HFFc6 (cell line): ENCODE results near the gene NEK6. TPM values are rescaled to one million over a fixed set of nuclear protein-coding genes. Genes with fewer than 3 reads are reported as not detected.

Experiments
- DNase-seq: peaks from one replicate; pipeline ENCODE4 v3.0.0-alpha.2; 2018
- H3K27ac Mint-ChIP-seq: 2 replicates; pipeline ENCODE4 v1.8.0; 2020; ENCODE audit warnings: mild to moderate bottlenecking, mixed read lengths
- H3K27me3 Mint-ChIP-seq: 2 replicates; pipeline ENCODE4 v1.8.0; 2021; ENCODE audit warnings: mild to moderate bottlenecking, moderate library complexity, mixed read lengths; ENCODE audit not compliant: insufficient read depth
- H3K36me3 Mint-ChIP-seq: 2 replicates; pipeline ENCODE4 v1.8.0; 2021; ENCODE audit warnings: low read depth, mixed read lengths
- H3K4me1 Mint-ChIP-seq: 2 replicates; pipeline ENCODE4 v1.8.0; 2020; ENCODE audit warnings: low read depth, mixed read lengths
- H3K4me3 Mint-ChIP-seq: 2 replicates; pipeline ENCODE4 v1.8.0; 2020; ENCODE audit warnings: mild to moderate bottlenecking, moderate library complexity, mixed read lengths
- H3K9me3 Mint-ChIP-seq: 2 replicates; pipeline ENCODE4 v1.8.0; 2020; ENCODE audit warnings: mild to moderate bottlenecking, mixed read lengths
- total RNA-seq, 6 experiments: library from RNA; stranded (reverse); fragmentation: NEBNext Ultra II Directional; extraction: Animal tissue kit (Norgen Biotek cat#: 25700); gene quantifications; 2 replicates in 1 of 6; 3 replicates in 5 of 6; pipeline ENCODE4 v1.2.3, GENCODE V29; 2021
- TF ChIP-seq, protein P1 (sequence below): fragments of 200-600 bp; sonication (generic); IDR thresholded peaks from 2 replicates; pipeline ENCODE4 v1.5.0; 2021; ENCODE audit warnings: antibody characterized with exemption, mild to moderate bottlenecking

The NEK6 gene
- total RNA-seq, 6 experiments from 2014 or later: 66.5 to 81.1 (median 71.4) TPM

GRCh38 chr9:124292696-124293593 is 35.2 kb downstream of the NEK6 start:
- peaks cover 11% of the 10 kb centered on the region for H3K27me3 Mint-ChIP-seq
- no peak overlapping the region for H3K4me3 Mint-ChIP-seq
- TF ChIP-seq, protein P1, sequence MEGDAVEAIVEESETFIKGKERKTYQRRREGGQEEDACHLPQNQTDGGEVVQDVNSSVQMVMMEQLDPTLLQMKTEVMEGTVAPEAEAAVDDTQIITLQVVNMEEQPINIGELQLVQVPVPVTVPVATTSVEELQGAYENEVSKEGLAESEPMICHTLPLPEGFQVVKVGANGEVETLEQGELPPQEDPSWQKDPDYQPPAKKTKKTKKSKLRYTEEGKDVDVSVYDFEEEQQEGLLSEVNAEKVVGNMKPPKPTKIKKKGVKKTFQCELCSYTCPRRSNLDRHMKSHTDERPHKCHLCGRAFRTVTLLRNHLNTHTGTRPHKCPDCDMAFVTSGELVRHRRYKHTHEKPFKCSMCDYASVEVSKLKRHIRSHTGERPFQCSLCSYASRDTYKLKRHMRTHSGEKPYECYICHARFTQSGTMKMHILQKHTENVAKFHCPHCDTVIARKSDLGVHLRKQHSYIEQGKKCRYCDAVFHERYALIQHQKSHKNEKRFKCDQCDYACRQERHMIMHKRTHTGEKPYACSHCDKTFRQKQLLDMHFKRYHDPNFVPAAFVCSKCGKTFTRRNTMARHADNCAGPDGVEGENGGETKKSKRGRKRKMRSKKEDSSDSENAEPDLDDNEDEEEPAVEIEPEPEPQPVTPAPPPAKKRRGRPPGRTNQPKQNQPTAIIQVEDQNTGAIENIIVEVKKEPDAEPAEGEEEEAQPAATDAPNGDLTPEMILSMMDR: no peak
- H3K4me1 Mint-ChIP-seq: peaks cover 81% of the 10 kb centered on the region
- H3K27ac Mint-ChIP-seq: peak overlapping the region; percentile 19
- DNase-seq: no peak
- no peaks in the 10 kb centered on the region for H3K9me3 Mint-ChIP-seq
- peaks cover 5% of the 10 kb centered on the region; the same call in 1 of the 2 replicates for H3K36me3 Mint-ChIP-seq

- H3K27ac Mint-ChIP-seq: peak overlapping the region; percentile 42
- H3K27me3 Mint-ChIP-seq: peaks cover 11% of the 10 kb centered on the region
- peaks cover 5% of the 10 kb centered on the region; the same call in 1 of the 2 replicates for H3K36me3 Mint-ChIP-seq
- no peak overlapping the region; the same call in 1 of the 2 replicates for H3K4me3 Mint-ChIP-seq
- TF ChIP-seq, protein P1: peak; percentile 65
- peaks cover 86% of the 10 kb centered on the region for H3K4me1 Mint-ChIP-seq
- no peaks in the 10 kb centered on the region for H3K9me3 Mint-ChIP-seq
- no peak for DNase-seq
Observed at GRCh38 chr9:124293718-124294506, 36.2 kb downstream of the NEK6 start.

- TF ChIP-seq, protein P1: no peak
- DNase-seq: no peak
- peaks cover 5% of the 10 kb centered on the region; the same call in 1 of the 2 replicates for H3K36me3 Mint-ChIP-seq
- H3K9me3 Mint-ChIP-seq: no peaks in the 10 kb centered on the region
- H3K27me3 Mint-ChIP-seq: peaks cover 11% of the 10 kb centered on the region
- no peak overlapping the region for H3K27ac Mint-ChIP-seq
- peaks cover 95% of the 10 kb centered on the region for H3K4me1 Mint-ChIP-seq
- no peak overlapping the region; the same call in 1 of the 2 replicates for H3K4me3 Mint-ChIP-seq
Observed at GRCh38 chr9:124295159-124295794, 37.5 kb downstream of the NEK6 start.

GRCh38 chr9:124296094-124296493 is 38.3 kb downstream of the NEK6 start:
- no peak overlapping the region for H3K4me3 Mint-ChIP-seq
- no peak for DNase-seq
- H3K4me1 Mint-ChIP-seq: peaks cover 95% of the 10 kb centered on the region
- TF ChIP-seq, protein P1: no peak
- no peaks in the 10 kb centered on the region for H3K9me3 Mint-ChIP-seq
- peaks cover 5% of the 10 kb centered on the region; the same call in 1 of the 2 replicates for H3K36me3 Mint-ChIP-seq
- peaks cover 11% of the 10 kb centered on the region for H3K27me3 Mint-ChIP-seq
- H3K27ac Mint-ChIP-seq: peak overlapping the region; percentile 84
